ENCODE measurements around the gene RHBDL2. TPM values are rescaled to one million over a fixed set of nuclear protein-coding genes. Genes with fewer than 3 reads are reported as not detected.

RHBDL2 gene
- total and polyA plus RNA-seq, 2 donors (not counting 1 experiment from before 2014, with no cell fraction given), result 1.2 to 1.5 TPM

GRCh38 chr1:38938722-38939260, 2.8 kb downstream of the RHBDL2 start:
- H3K4me3 ChIP-seq (replicated peaks in 1 of 4; ENCODE audit: control extremely low read depth in 1 of 4, insufficient read depth in 1 of 4, low read depth in 3 of 4, low read length in 4 of 4), result no peak overlapping the region
- TF ChIP-seq CTCF (conservative IDR thresholded peaks at IDR 0.05 in 1 of 2, IDR thresholded peaks at IDR 0.05 in 1 of 2; ENCODE audit: low read depth in 1 of 2, low read length in 2 of 2) (no peak), EZH2 (IDR thresholded peaks at IDR 0.05; ENCODE audit: low read length, missing control alignments) (no peak)
- H4K20me1 ChIP-seq (ENCODE audit: control insufficient read depth, extremely low read depth, insufficient read depth, low read length), result no peaks in the 10 kb centered on the region
- no peak overlapping the region for H2AFZ ChIP-seq (ENCODE audit: low read length)
- no peak overlapping the region for H3K4me2 ChIP-seq (ENCODE audit: extremely low read depth, insufficient read depth, low read length)
- no peaks in the 10 kb centered on the region for H3K27me3 ChIP-seq (ENCODE audit: control insufficient read depth, insufficient read depth, low read length)
- H3K36me3 ChIP-seq (ENCODE audit: control insufficient read depth, insufficient read depth, low read length), result no peaks in the 10 kb centered on the region
- peaks cover 2% of the 10 kb centered on the region for H3K4me1 ChIP-seq (ENCODE audit: control insufficient read depth, extremely low read depth, insufficient read depth, low read length)
- DNase-seq (ENCODE audit: low read depth in 2 of 2), result no peak
- H3K79me2 ChIP-seq (ENCODE audit: control insufficient read depth, insufficient read depth, low read length), result no peaks in the 10 kb centered on the region
- H3K9me3 ChIP-seq (ENCODE audit: control insufficient read depth, insufficient read depth, low read depth, low read length), result no peaks in the 10 kb centered on the region
- H3K9ac ChIP-seq (ENCODE audit: insufficient read depth, low read length), result no peak overlapping the region
- no peak overlapping the region for H3K27ac ChIP-seq (ENCODE audit: insufficient read depth, low read length)

- no peak for DNase-seq (ENCODE audit: low read depth in 2 of 2)
- no peak overlapping the region for H3K4me3 ChIP-seq (replicated peaks in 1 of 4; ENCODE audit: control extremely low read depth in 1 of 4, insufficient read depth in 1 of 4, low read depth in 3 of 4, low read length in 4 of 4)
- H4K20me1 ChIP-seq (ENCODE audit: control insufficient read depth, extremely low read depth, insufficient read depth, low read length), result no peaks in the 10 kb centered on the region
- H3K79me2 ChIP-seq (ENCODE audit: control insufficient read depth, insufficient read depth, low read length), result no peaks in the 10 kb centered on the region
- H3K9ac ChIP-seq (ENCODE audit: insufficient read depth, low read length), result no peak overlapping the region
- H3K27ac ChIP-seq (ENCODE audit: insufficient read depth, low read length), result no peak overlapping the region
- H3K4me1 ChIP-seq (ENCODE audit: control insufficient read depth, extremely low read depth, insufficient read depth, low read length), result no peaks in the 10 kb centered on the region
- no peak overlapping the region for H2AFZ ChIP-seq (ENCODE audit: low read length)
- no peaks in the 10 kb centered on the region for H3K36me3 ChIP-seq (ENCODE audit: control insufficient read depth, insufficient read depth, low read length)
- H3K27me3 ChIP-seq (ENCODE audit: control insufficient read depth, insufficient read depth, low read length), result no peaks in the 10 kb centered on the region
- TF ChIP-seq CTCF (conservative IDR thresholded peaks at IDR 0.05 in 1 of 2, IDR thresholded peaks at IDR 0.05 in 1 of 2; ENCODE audit: low read depth in 1 of 2, low read length in 2 of 2) (no peak), EZH2 (IDR thresholded peaks at IDR 0.05; ENCODE audit: low read length, missing control alignments) (no peak)
- no peak overlapping the region for H3K4me2 ChIP-seq (ENCODE audit: extremely low read depth, insufficient read depth, low read length)
- H3K9me3 ChIP-seq (ENCODE audit: control insufficient read depth, insufficient read depth, low read depth, low read length), result no peaks in the 10 kb centered on the region
Observed at GRCh38 chr1:38932571-38932970, 9.1 kb downstream of the RHBDL2 start.

- H2AFZ ChIP-seq (ENCODE audit: low read length), result no peak overlapping the region
- H3K27me3 ChIP-seq (ENCODE audit: control insufficient read depth, insufficient read depth, low read length), result no peaks in the 10 kb centered on the region
- H3K4me1 ChIP-seq (ENCODE audit: control insufficient read depth, extremely low read depth, insufficient read depth, low read length), result no peaks in the 10 kb centered on the region
- H3K9ac ChIP-seq (ENCODE audit: insufficient read depth, low read length), result no peak overlapping the region
- no peak overlapping the region for H3K4me2 ChIP-seq (ENCODE audit: extremely low read depth, insufficient read depth, low read length)
- no peaks in the 10 kb centered on the region for H3K36me3 ChIP-seq (ENCODE audit: control insufficient read depth, insufficient read depth, low read length)
- TF ChIP-seq EZH2 (IDR thresholded peaks at IDR 0.05; ENCODE audit: low read length, missing control alignments) (no peak), CTCF (conservative IDR thresholded peaks at IDR 0.05 in 1 of 2, IDR thresholded peaks at IDR 0.05 in 1 of 2; ENCODE audit: low read depth in 1 of 2, low read length in 2 of 2) (no peak)
- H3K4me3 ChIP-seq (replicated peaks in 1 of 4; ENCODE audit: control extremely low read depth in 1 of 4, insufficient read depth in 1 of 4, low read depth in 3 of 4, low read length in 4 of 4), result no peak overlapping the region
- H4K20me1 ChIP-seq (ENCODE audit: control insufficient read depth, extremely low read depth, insufficient read depth, low read length), result no peaks in the 10 kb centered on the region
- H3K79me2 ChIP-seq (ENCODE audit: control insufficient read depth, insufficient read depth, low read length), result no peaks in the 10 kb centered on the region
- H3K27ac ChIP-seq (ENCODE audit: insufficient read depth, low read length), result no peak overlapping the region
- no peaks in the 10 kb centered on the region for H3K9me3 ChIP-seq (ENCODE audit: control insufficient read depth, insufficient read depth, low read depth, low read length)
- peak in 1 of 2 donors; percentile 26 for DNase-seq (ENCODE audit: low read depth in 2 of 2)
Observed at GRCh38 chr1:38929476-38929875, 12.2 kb downstream of the RHBDL2 start.
